ENCODE data around the gene MEAK7. TPM values are rescaled to one million over a fixed set of nuclear protein-coding genes. Genes with fewer than 3 reads are reported as not detected.

MEAK7 gene
- total RNA-seq, 1 donor from 2014 or later = 23.1 TPM

DNA sequence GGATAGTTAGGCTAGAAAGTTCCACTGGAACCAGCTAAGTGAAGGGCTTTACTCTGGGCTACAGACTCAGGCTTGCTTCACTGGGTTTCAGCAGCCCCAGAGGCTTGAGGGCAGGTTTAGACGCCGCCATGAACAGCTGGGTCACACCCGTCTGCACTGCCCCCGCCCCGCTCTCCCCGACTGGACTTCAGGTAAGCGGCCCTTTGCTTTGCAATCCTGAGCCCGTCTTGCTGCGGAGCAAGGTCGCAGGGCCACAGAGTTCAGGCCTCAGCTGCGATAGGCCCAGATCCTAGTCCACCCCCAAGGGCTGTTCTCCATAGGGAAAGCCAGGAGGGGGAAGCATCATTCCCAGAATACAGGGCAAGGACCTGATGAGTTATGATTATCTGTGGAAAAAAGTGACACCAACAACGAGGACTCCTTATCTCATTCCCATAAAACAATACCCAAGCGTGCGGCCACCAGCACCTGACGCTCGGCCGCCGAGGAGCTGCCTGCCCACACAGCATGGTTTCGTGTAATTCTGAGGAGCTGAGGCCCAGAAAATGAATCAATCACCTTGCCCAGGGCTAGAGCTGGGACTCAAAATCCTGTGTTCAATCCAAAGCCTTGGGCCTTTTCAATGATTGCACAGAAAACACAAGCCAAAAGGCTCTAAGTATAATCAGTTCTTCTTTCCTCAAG is 20.4 kb downstream of the MEAK7 start:
- H3K4me3 ChIP-seq (ENCODE audit: low read depth, low read length) = no peak overlapping the region
- no peak for DNase-seq (ENCODE audit: low read depth)
- no peak for TF ChIP-seq CTCF (conservative IDR thresholded peaks at IDR 0.05; ENCODE audit: low read depth, low read length)

GRCh38 chr16:84482951-84483881 is 21.2 kb downstream of the MEAK7 start:
- no peak for DNase-seq (ENCODE audit: low read depth)
- no peak for TF ChIP-seq CTCF (conservative IDR thresholded peaks at IDR 0.05; ENCODE audit: low read depth, low read length)
- no peak overlapping the region for H3K4me3 ChIP-seq (ENCODE audit: low read depth, low read length)

GRCh38 chr16:84482001-84482891 is 22.2 kb downstream of the MEAK7 start:
- no peak overlapping the region for H3K4me3 ChIP-seq (ENCODE audit: low read depth, low read length)
- no peak for TF ChIP-seq CTCF (conservative IDR thresholded peaks at IDR 0.05; ENCODE audit: low read depth, low read length)
- no peak for DNase-seq (ENCODE audit: low read depth)

DNA sequence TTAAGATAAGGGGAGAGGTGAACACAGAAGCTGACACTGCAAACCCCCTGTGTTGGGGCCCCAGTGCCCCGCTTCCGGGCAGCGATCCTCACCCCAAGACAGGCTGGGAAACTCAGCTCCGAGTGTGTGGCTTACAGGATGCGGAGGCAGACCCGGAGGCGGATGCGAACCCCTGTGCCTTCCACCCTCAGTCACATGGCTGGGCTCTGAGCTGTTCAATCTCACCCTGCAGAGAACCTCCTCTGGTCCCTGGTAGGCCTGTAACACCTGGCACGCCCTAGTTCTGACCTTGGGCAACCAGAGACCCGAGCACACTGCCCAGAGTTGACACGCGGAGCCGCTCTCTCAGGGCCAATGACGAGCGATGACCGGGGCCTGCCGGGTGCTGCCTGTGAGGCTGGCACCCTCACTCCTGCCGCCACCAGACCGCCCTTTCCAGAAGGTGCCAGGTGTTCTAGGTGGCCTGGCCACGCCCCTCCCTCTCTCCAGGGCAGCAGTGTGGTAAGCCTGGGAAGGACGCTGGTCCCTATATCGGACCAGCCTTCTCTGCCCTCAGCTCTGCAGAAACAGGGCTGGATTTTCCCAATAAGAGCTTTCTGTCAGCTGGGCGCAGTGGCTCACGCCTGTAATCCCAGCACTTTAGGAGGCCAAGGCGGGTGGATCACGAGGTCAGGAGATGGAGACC is 23.3 kb downstream of the MEAK7 start:
- no peak overlapping the region for H3K4me3 ChIP-seq (ENCODE audit: low read depth, low read length)
- TF ChIP-seq CTCF (conservative IDR thresholded peaks at IDR 0.05; ENCODE audit: low read depth, low read length) = no peak
- no peak for DNase-seq (ENCODE audit: low read depth)

DNA sequence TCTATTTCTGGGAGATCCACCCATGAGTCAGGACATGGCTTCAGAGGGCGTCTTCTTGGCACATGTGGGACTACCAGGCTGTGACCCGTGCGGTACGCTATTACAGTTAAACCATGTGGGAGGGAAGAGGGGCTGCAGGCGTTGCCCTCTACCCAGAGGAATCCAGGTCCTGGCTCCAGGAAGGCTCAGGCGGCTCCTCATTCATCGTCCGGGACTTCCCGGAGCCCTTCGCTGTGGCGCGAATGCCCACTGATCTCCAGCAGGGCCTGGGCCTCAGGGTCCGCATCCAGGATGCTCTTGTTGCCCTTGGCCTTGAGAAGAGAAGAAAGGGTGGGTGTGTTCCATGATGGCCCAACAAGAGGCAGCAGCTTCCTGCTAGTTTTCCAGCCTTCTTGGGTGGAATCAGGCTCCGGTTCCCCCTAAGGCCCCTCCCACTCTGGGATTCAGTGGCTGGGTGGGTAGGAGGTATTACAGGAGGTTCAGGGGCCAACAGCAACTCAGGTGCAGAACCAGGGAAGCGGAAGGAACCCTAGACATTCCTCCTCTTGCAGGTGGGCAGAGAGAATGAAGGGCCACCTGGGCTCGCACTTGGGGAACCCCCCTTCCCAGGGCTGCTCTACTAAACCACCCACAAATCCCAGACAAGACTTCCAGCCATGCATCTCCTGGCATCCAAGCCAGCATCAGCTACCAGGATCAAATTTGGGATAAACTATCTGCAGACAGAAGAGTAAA is 24.6 kb downstream of the MEAK7 start:
- no peak for TF ChIP-seq CTCF (conservative IDR thresholded peaks at IDR 0.05; ENCODE audit: low read depth, low read length)
- DNase-seq (ENCODE audit: low read depth) = no peak
- H3K4me3 ChIP-seq (ENCODE audit: low read depth, low read length) = no peak overlapping the region

All from epithelial cell of proximal tubule (primary cell).